GM19455 (cell line): ENCODE measurements around the gene ERCC2.
"Not testable (repeated sequence)": the region's sequence is repeated elsewhere in the genome, so short reads cannot be mapped to it uniquely, and the experiment has no call there.

Experiments
- ATAC-seq: cut with Tn5 transposase; IDR thresholded peaks from one replicate; pipeline ENCODE4 v1.9.1; 2021; ENCODE audit not compliant: unreplicated experiment

ERCC2 gene

DNA sequence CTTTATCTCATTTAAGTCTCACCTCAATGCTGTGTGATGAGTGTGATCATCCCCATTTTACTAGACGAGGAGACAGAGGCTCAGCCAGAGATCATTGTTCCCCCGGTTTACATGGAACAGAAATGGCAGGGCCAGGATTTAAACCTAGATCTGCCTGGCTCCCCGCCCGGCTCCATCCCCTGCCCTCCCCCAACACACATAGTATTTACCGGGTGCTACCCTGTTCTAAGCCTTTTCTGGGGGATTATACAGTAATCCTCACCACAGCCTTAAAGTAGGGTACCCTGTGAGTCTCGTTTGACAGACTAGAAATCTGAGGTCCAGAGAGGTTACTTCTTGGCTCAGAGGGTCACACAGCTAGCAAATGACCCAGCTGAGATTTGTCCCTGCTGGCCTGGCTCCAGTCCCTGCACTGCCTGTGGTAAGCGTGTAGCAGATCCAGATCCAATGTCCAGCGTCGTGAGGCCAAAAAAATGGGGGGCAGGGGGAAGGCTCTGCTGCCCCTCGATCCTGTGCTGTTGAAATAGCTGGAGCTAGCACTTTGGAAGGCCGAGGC, 33.6 kb downstream of the ERCC2 start:
- ATAC-seq, result no peak

DNA sequence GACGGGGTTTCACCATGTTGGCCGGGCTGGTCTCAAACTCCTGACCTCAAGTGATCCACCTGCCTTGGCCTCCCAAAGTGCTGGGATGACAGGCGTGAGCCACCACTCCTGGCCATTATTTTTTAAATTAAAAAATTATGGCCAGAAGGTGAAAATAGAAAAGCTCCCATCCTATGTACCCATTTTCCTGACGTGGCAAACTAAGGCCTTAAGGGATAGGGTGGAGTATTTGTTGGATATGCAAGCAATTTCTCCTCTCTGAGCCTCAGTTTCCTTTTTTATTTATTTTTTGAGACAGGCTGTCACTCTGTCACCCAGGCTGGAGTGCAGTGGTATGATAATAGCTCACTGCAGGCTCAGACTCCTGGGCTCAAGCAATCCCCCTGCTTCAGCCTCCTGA, 35.5 kb downstream of the ERCC2 start:
- not testable (repeated sequence) for ATAC-seq

DNA sequence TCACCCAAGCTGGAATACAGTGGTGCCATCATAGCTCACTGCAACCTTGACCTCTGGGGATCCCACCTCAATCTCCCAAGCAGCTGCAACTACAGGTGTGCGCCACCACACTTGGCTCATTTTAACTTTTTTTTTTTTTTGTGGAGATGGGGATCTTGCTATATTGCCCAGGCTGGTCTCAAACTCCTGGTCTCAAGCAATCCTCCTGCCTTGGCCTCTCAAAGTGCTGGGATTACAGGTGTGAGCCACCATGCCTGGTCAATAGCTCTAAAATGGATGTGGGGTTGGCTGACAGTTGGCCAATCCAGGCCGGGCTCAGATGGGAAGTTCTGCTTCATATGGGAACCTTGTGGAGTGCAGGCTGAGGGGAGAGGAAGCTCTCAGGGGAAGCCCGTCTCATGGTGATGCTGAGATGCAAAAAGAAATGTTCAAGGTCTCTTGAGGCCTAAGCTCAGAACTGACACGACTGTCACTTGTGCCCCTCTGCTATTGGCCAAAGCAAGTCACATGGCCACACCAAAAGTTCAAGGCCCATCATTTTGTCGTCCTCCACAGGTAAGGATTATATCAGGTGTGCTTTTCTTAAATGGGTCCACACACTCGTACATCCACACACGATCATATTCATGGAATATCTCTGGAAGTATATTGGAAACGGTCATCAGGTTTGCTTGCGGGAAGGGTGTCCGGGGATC, 36.6 kb downstream of the ERCC2 start:
- no peak for ATAC-seq

DNA sequence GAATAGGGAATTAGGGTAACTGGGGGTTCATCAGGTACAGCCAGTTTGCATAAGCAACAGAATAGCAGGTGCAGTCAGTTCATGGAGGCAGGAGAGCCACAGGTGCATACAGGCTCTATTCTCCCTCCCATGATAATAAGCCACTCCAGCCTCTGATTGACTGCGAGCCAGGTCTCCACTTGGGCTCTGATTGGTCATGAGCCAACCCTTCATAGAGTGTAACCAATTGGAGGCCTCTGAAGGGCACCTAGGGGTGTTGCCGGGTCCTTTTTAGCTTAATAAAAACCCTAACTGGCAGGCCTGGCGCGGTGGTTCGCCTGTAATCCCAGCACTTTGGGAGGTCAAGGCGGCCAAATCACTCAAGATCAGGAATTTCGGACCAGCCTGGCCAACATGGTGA, 39.0 kb downstream of the ERCC2 start:
- ATAC-seq, result no peak

DNA sequence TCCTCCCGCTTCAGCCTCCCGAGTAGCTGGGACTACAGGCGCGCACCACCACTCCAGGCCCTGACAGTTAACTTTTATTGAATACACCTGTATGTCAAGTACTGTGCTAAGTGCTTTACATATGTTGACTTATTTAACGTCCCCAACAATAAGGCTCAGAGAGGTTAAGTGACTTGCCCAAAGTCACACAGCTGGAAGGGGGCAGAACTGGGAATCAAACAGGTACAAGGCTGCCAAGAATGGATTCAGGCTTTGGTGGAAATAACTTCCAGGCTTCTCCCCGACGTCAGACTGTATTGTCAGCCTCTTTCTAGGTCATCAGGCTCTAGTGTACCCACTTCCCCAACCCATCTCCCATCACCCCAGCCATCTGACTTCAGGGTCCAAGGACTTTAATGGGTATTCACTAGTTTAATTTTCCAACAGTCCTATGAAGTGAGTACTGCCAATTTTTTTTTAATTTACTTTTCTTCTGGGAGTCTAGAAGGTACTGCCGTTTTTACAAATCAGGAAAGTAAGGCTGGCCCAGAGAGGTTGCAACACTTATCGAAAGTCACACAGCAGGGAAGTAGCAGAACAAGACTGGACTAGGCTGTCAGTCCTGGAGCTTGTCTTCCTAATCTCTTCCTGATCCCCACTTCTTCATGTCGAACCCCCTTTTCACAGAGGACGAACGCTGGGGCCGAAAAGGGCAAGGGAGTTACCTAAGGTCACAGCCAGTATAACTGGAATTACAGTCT, 42.8 kb downstream of the ERCC2 start:
- ATAC-seq, result no peak

DNA sequence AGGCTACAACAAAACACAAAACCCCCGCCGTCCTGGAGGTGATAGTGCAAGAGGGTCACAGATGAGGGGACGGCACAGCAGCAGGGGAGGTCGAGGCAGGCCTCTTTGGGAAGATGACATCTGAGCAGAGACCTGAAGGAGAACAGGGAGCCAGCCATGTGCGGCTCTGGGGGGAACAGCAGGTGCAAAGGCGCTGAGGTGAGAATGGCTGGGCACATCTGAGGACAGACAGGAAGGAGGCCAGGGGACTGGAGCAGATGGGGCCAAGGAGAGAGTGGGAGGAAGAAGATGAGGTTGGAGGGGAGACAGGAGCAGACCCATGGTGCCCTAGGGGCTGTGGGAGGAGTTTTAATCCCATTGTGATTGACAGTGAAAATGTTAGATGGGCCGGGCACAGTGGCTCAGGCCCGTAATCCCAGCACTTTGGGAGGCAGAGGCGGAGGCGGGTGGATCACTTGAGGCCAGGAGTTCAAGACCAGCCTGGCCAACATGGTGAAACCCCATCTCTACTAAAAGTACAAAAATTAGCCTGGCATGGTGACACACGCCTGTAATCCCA, 45.9 kb downstream of the ERCC2 start:
- ATAC-seq, result no peak

DNA sequence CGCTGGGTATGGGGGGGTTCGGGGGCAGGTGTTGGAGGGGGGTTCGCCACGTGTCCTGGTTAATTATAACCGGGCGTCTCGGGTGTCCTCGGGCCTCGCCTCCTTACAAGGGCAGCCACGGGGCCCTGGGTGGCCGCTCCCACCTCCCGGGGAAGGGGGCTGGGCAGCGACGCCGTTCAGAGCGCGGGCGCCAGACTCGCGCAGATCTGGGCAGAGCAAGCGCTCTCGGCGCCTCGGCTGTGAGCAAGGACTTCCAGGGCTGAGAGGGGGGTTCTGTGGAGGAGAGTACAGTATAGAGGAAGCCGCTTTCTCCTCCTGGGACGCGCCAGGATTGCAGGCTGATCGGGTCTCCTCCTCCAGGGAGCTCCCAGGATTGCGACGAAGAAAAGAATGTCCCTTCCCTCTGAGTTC, 46.7 kb downstream of the ERCC2 start:
- ATAC-seq, result no peak

DNA sequence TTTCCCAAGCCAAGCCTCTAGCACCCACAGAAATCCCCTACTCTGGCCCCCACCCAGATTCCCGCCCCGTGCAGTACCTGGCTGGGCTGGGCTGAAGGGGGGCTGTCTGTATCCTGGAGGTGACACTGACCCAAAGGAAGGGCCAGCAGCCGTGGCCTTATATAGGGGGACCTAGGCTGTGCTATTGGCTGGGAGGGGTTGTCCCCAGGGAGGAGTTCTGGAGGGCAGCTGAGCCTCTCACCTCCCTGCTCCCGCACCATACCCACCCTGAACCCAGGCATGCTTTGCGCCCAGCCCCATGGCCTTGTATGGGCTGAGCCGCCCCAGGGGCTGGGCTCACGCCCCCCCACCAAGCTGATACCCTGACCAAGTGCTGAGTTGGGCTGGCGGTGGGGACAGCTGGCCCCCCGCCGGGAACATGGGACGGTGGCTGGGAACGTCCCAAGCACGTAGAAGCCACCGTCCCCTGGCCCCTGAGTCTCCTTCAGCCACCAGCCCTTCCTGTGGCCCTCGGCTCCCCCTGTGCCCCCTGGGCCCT, 47.6 kb downstream of the ERCC2 start, which contains the start of gene CKM:
Gene CKM (minus strand): TSS at position 132 of the 538 bp plus-strand sequence. CDS start 3,162 bp downstream, outside the sequence.
- ATAC-seq, result no peak

DNA sequence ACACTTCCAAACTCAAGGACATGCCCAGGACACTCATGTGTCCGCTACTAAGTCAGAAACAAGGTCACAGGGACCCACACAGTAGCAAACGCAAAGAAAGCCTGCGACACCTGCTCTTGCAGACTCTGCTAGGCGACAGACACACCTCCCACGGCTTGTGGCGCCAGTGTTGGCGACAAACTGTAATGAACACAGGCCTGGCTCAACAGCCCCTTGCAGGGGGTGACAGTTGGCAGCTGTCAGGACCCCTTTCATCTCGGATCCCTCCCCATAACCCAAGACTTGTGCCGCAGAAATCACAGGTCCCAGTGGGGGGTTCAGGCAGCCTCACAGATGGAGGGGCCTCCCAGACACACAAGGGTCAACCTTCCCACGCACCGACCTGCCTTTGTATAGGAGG, 48.1 kb downstream of the ERCC2 start:
- ATAC-seq, result no peak

DNA sequence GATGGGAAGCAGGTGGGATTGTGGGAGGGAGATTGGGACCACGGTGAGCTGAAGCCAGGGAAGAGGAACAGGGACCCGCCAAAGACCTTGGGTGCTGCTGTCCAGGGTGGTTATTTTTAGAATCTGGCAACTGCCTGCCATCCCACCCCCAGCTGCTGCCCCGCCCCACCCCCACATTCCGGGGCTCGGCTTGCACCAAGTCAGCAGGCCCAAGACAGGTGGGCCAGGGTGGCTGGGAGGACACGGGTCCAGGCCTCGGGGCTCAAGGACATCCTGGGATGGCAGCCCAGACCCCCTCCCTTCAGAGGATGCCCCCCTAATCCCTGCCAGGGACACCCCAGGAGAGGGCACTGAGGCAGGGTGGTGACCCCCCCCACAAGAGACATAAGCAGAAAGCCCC, 48.5 kb downstream of the ERCC2 start:
- ATAC-seq, result no peak

DNA sequence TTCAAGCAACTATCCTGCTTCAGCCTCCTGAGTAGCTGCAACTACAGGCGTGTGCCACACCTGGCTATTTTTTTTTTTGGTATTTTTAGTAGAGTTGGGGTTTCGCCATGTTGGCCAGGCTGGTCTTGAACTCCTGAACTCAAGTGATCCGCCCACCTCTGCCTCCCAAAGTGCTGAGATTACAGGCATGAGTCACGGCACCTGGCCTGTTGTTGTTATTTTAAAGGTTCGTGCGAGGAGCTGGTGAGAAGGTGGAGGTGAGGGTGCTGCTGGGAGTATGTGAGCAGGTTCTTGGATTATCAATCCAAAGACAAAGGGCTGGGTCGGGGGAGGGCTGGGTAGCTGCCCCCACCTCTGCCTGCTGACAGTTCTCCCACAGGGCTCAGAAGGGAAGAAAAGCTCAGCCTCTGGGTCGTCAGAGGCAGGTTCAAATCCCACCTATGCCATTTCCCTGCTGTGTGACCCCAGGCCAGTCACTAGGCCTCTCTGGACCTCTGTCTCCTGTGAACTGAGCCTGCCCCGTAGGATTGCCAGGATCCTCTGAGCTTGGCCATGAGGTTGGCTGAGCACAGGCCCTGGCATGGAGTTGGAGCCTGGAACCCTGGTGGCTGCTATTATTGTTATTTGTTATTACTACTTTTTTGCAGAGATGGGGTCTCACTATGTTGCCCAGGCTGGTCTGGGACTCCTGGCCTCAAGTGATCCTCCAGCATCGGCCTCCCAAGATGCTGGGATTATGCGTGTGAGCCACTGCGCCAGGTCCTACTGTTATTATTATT, 49.2 kb downstream of the ERCC2 start:
- ATAC-seq, result no peak

DNA sequence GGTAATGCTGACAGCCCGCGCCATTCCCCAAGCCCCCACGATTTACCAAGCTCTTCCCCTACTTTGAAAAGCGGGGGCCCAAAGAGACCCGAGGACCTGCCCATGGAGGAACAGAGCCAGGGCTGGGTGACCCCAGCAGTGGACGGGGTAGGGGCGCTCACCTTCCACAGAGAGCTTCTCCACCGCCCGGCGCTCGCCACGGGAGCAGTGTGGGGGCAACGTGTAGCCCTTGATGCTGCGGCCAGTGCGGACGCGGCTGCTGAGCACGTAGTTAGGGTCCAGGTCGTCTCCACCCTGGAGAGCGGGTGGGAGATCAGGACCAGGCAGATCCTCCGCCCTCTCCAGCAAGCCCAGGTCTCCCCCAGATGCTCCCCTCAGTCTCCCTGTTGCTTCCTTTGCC, 55.1 kb downstream of the ERCC2 start:
- no peak for ATAC-seq

DNA sequence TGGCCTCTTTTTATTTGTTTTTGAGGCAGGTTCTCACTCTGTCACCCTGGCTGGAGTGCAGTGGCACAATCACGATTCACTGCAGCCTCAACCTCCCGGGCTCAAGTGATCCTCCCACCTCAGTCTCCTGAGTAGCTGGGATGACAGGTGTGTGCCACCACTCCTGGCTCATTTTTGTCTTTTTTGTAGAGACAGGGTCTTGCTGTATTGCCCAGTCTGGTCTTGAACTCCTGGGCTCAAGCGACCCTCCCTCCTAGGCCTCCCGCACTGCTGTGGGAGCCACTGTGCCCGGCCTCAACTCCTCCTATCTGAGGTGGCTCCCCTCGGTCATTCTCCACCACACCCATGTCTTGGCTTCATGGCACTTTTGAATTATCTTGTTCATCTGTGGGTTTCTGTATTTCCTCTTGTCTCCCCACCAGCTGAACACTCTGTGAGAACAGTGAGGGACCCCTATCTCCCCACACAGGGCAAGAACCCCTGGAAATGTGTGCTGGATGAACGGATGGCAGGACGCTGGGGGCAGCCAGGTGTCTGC, 55.6 kb downstream of the ERCC2 start:
- no peak for ATAC-seq

DNA sequence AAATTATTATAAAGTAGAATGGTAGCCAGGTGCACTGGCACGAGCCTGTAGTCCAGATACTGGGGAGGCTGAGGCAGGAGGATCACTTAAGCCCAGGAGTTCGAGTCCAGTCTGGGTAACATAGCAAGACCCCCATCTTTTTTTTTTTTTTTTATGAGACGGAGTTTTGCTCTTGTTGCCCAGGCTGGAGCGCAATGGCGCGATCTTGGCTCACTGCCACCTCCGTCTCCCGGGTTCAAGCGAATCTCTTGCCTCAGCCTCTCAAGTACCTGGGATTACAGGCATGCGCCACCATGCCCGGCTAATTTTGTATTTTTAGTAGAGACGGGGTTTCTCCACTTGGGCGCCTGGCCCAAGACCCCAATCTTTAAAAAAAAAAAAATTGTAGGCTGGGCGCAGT, 58.1 kb downstream of the ERCC2 start:
- ATAC-seq, result not testable (repeated sequence)

DNA sequence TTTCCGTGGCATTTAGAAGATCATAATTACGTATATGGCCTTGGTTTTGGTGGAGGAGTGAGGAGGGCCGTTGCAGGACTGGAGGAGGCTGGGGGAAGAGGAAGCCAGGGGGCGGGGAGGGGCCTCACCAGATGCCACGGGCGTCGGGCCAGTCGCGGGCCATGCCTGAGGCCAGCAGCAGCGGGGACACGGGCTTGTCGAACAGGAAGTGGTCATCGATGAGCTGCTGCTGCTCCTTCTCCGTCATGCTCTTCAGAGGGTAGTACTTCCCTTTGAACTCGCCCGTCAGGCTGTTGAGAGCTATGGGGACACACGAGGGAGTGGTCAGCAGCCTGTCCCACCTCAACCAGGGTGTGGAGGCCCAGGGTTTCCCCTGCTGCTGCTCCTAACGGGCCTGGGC, 58.8 kb downstream of the ERCC2 start:
- ATAC-seq, result no peak

DNA sequence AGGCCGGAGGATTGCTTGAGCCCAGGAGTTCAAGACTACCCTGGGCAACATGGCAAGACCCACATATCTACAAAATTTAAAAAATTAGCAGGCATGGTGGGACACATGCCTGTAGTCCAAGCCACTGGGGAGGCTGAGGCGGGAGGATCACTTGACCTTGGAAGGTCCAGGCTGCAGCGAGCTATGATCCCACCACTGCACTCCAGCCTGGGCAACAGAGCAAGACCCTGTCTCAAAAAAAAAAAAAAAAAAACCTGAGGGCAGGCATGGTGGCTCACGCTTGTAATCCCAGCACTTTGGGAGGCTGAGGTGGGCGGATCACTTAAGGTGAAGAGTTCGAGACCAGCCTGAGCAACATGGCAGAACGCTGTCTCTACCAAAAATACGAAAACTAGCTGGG, 61.1 kb downstream of the ERCC2 start:
- not testable (repeated sequence) for ATAC-seq

DNA sequence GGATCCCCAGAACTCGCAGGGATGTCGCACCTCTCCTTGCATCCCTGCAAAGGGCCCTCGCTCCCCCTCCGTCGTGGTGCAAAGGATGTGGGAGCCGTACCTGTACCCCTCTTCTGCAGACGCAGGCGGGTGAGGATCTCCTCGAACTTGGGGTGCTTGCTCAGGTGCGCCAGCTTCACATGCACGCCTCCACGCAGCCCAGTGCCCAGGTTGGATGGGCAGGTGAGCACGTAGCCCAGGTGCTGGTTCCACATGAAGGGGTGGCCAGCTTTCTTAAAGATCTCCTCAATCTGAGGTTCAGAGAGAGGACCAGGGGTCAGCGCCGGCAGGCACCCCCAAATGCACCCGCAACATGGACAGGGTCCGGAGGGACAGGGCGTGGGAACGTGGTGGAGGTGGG, 63.0 kb downstream of the ERCC2 start:
- ATAC-seq, result no peak

DNA sequence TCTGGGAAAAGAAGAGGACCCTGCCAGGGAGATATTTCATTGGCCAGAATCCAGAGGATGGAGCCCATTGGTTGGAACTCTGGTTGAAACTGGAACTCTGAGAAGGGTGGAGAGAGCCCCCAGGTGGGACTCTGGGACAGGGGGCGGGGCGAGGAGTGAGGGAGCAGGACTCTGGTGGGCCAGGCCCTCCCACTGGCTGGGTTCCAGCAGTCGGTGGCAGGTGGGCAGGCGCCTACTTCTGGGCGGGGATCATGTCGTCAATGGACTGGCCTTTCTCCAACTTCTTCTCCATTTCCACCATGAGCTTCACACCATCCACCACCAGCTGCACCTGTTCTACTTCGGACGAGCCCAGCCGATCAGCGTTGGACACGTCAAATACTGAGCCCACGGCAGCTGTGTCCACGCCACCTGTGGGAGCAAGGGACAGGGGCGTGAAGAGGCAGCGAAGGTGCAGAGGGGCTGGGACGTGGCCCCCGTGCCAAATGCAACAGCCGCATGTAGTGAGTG, 63.8 kb downstream of the ERCC2 start:
- ATAC-seq, result no peak

DNA sequence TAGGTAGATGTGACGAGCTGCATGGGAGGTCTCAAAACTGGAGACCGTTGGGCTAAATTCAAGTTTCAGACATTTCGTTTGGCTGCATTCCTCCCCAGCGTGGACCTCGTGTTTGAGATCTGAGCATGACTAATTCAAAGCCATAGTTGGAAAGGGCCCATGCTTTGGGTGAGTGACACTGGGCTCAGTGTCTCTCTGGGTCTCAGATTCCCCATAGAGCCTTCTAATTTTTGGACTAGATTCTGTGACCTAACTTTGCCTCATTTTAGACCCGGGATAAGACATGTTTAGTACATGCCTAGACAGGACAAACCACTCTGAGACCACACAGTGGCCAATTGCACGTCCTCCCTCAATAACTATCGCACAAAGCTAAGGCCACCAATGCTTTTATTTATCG, 64.3 kb downstream of the ERCC2 start:
- ATAC-seq, result no peak

DNA sequence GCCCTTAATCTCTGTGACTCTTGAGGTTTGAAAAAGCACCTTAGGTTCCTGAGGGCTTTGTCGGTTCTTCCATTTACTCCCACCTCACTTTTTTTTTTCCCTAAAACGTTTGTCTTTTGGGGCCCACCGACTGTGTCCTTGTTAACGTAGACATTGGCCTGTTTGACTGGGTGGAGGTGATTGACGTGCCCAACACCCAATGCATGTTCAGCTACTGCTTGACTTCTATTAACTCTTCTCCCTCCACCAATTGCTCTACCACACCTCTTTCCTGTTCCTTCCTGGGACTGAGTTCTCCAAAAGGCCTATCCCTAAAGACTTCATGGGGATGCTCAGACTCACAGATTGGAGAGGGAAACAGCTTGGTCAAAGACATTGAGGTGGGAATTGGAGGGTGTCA, 65.0 kb downstream of the ERCC2 start:
- no peak for ATAC-seq
